ENCODE data around the gene ZRANB1.

Gene ZRANB1

GRCh38 chr10:124942317-124943169 lies 620 bp downstream of the ZRANB1 start:
- no peak overlapping the region for H3K4me2 ChIP-seq (ENCODE audit: low read depth, low read length, poor library complexity, severe bottlenecking)
- TF ChIP-seq CTCF (IDR thresholded peaks at IDR 0.05; ENCODE audit: insufficient read depth, low read length, poor library complexity, severe bottlenecking): no peak
- TF ChIP-seq EZH2phosphoT487 (conservative IDR thresholded peaks at IDR 0.05; ENCODE audit: low read length): no peak
- no peak overlapping the region for H2AFZ ChIP-seq (ENCODE audit: low read depth, low read length, severe bottlenecking)
- peaks cover 24% of the 10 kb centered on the region for H4K20me1 ChIP-seq (ENCODE audit: low read depth, low read length)
- no peaks in the 10 kb centered on the region for H3K9me2 ChIP-seq (replicated peaks; ENCODE audit: insufficient read depth, low read length)
- peaks cover 94% of the 10 kb centered on the region for H3K79me2 ChIP-seq (ENCODE audit: insufficient read depth, low read length)
- no peak overlapping the region for H3K27ac ChIP-seq (ENCODE audit: low read depth, low read length)
- H3K9me3 ChIP-seq (ENCODE audit: insufficient read depth, low read length): no peaks in the 10 kb centered on the region
- H3K4me3 ChIP-seq (ENCODE audit: insufficient read depth, low read length, poor library complexity, severe bottlenecking): no peak overlapping the region
- no peaks in the 10 kb centered on the region for H3K36me3 ChIP-seq (ENCODE audit: low read length)
- H3K9ac ChIP-seq (ENCODE audit: low read length): no peak overlapping the region
- no peaks in the 10 kb centered on the region for H3F3A ChIP-seq (ENCODE audit: insufficient read depth)
- no peaks in the 10 kb centered on the region for H3K27me3 ChIP-seq (ENCODE audit: low read length)

DNA sequence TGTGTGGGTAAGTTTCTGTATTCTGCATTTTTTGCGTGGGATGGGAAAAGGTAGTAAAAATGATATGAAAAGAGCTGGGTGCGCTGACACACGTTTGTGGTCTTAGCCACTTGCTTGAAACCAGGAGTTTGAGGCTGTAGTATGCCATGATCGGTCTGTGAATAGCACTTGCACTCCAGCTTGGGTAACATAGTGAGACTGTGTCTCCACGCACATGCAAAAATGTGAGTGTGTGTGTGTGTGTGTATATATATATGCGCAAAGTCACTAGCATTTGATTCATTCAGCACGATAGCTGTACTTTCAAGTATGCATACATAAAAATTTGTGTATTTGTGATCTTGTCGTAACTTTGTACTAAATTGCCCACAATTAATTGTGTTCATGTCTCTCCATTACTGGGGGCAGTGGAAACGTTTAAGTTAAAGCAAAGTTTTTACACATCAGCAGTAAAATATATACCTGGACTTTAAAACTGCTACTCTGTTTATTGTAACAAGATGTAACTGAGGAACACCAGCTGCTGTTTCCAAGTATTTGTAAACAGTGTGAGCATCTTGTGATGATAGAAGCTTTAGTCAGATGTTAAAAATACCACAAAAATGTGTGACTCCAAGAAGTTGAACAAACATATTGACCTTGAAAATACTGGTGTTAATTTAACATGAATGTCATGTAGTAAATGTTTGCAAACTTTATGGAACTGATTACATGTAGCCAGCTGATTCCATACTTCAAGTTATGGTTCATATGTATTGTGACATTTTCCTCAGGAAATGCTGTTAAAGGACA lies 1.6 kb downstream of the ZRANB1 start:
- no peak for TF ChIP-seq CTCF (IDR thresholded peaks at IDR 0.05; ENCODE audit: insufficient read depth, low read length, poor library complexity, severe bottlenecking)
- TF ChIP-seq EZH2phosphoT487 (conservative IDR thresholded peaks at IDR 0.05; ENCODE audit: low read length): no peak
- Histone ChIP-seq H2AFZ (ENCODE audit: low read depth, low read length, severe bottlenecking) (no peak overlapping the region), H3K79me2 (ENCODE audit: insufficient read depth, low read length) (peaks cover 94% of the 10 kb centered on the region), H3K9me3 (ENCODE audit: insufficient read depth, low read length) (no peaks in the 10 kb centered on the region), H3K36me3 (ENCODE audit: low read length) (no peaks in the 10 kb centered on the region; the same call in 1 of the 2 replicates), H3F3A (ENCODE audit: insufficient read depth) (no peaks in the 10 kb centered on the region), H3K4me3 (ENCODE audit: insufficient read depth, low read length, poor library complexity, severe bottlenecking) (no peak overlapping the region), H4K20me1 (ENCODE audit: low read depth, low read length) (peaks cover 17% of the 10 kb centered on the region), H3K4me2 (ENCODE audit: low read depth, low read length, poor library complexity, severe bottlenecking) (no peak overlapping the region), H3K27ac (ENCODE audit: low read depth, low read length) (no peak overlapping the region), H3K27me3 (ENCODE audit: low read length) (no peaks in the 10 kb centered on the region), H3K9me2 (replicated peaks; ENCODE audit: insufficient read depth, low read length) (no peaks in the 10 kb centered on the region), H3K9ac (ENCODE audit: low read length) (no peak overlapping the region)

DNA sequence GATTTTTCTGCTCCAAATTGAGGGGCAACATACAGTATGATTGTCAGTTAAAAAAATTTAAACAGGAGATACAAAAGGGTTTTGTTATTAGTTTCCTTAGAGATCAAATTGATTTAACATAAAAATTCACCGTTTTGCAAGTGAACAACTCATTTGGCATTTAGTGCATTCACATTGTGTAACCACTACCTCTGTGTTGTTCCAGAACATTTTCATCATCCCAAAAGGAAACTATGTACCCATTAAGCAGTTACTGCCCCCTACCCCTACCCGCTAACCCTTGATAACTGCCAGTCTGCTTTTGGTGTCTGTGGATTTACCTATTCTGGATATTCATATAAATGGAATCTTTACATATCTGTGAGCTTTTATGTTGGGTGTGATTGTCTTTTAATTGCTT lies 3.1 kb downstream of the ZRANB1 start:
- no peak overlapping the region for H2AFZ ChIP-seq (ENCODE audit: low read depth, low read length, severe bottlenecking)
- no peak overlapping the region for H3K4me2 ChIP-seq (ENCODE audit: low read depth, low read length, poor library complexity, severe bottlenecking)
- peaks cover 91% of the 10 kb centered on the region for H3K79me2 ChIP-seq (ENCODE audit: insufficient read depth, low read length)
- no peaks in the 10 kb centered on the region for H3F3A ChIP-seq (ENCODE audit: insufficient read depth)
- TF ChIP-seq EZH2phosphoT487 (conservative IDR thresholded peaks at IDR 0.05; ENCODE audit: low read length) (no peak), CTCF (IDR thresholded peaks at IDR 0.05; ENCODE audit: insufficient read depth, low read length, poor library complexity, severe bottlenecking) (no peak)
- H3K27me3 ChIP-seq (ENCODE audit: low read length): no peaks in the 10 kb centered on the region
- no peak overlapping the region for H3K4me3 ChIP-seq (ENCODE audit: insufficient read depth, low read length, poor library complexity, severe bottlenecking)
- H3K9me2 ChIP-seq (replicated peaks; ENCODE audit: insufficient read depth, low read length): no peaks in the 10 kb centered on the region
- H3K27ac ChIP-seq (ENCODE audit: low read depth, low read length): no peak overlapping the region
- no peak overlapping the region for H3K9ac ChIP-seq (ENCODE audit: low read length)
- H4K20me1 ChIP-seq (ENCODE audit: low read depth, low read length): peaks cover 15% of the 10 kb centered on the region
- H3K36me3 ChIP-seq (ENCODE audit: low read length): peaks cover 3% of the 10 kb centered on the region; the same call in 1 of the 2 replicates
- H3K9me3 ChIP-seq (ENCODE audit: insufficient read depth, low read length): no peaks in the 10 kb centered on the region

Data from SU-DHL-6 (cell line).